ENCODE measurements around the gene NCOA7.

DNA sequence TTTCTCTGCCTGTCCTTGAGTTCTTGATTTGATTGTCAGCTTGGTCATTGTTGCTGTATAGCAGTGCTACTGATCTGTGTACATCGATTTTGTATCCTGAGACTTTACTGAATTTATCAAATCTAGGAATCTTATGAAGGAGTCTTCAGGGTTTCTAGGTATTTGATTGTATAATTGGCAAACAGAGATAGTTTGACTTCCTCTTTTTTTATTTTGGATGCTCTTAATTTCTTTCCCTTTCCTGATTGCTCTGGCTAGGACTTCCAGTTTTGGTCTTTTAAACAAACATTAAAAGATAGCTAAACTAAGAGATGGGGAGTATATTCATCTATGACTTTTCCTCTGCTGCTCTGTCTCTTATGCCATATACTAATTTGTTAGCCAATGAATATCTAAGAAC is 62.4 kb downstream of the NCOA7 start:
- TF ChIP-seq POLR2AphosphoS5 (IDR thresholded peaks at IDR 0.05) (no peak), POLR2A (IDR thresholded peaks at IDR 0.05) (no peak)

Data from stomach (tissue), 4 donors.